NCI-H524 (cell line): ENCODE results near the gene BRD2.

ENCODE experiments used
- DNase-seq, 2 experiments: peaks; one replicate each; lab custom pipeline; 2025; lab: John Stamatoyannopoulos, UW

Gene BRD2

GRCh38 chr6:32993363-32993973 lies 25.1 kb downstream of the BRD2 start:
- no peak for DNase-seq

GRCh38 chr6:32995448-32995847 lies 27.1 kb downstream of the BRD2 start:
- no peak for DNase-seq

- peak; percentile 16 to 58 for DNase-seq
Measured at GRCh38 chr6:33000055-33000454, 31.7 kb downstream of the BRD2 start.

- DNase-seq, result no peak
Measured at GRCh38 chr6:33001685-33002084, 33.3 kb downstream of the BRD2 start.

- DNase-seq, result no peak
Measured at GRCh38 chr6:33004940-33005339, 36.5 kb downstream of the BRD2 start.

- no peak for DNase-seq
Measured at GRCh38 chr6:33007831-33008400, 39.5 kb downstream of the BRD2 start.

- DNase-seq, result peak; percentile 1 to 53
Measured at GRCh38 chr6:33008944-33009861, 40.8 kb downstream of the BRD2 start, which contains the start of gene HLA-DOA. Gene HLA-DOA (minus strand): TSS chr6:33009591.

GRCh38 chr6:33010356-33010755 lies 42.0 kb downstream of the BRD2 start:
- DNase-seq, result no peak

GRCh38 chr6:33013608-33014007 lies 45.2 kb downstream of the BRD2 start:
- no peak for DNase-seq

- DNase-seq, result peak; percentile 57 to 85
Measured at GRCh38 chr6:33014841-33015634, 46.6 kb downstream of the BRD2 start.

- no peak for DNase-seq
Measured at GRCh38 chr6:33015798-33016197, 47.4 kb downstream of the BRD2 start.

- DNase-seq, result no peak
Measured at GRCh38 chr6:33017018-33017417, 48.6 kb downstream of the BRD2 start.

- no peak for DNase-seq
Measured at GRCh38 chr6:33017694-33018353, 49.4 kb downstream of the BRD2 start.

- no peak for DNase-seq
Measured at GRCh38 chr6:33018418-33018817, 50.0 kb downstream of the BRD2 start.

- DNase-seq, result no peak
Measured at GRCh38 chr6:33018904-33019303, 50.5 kb downstream of the BRD2 start.

GRCh38 chr6:33019372-33019771 lies 51.0 kb downstream of the BRD2 start:
- no peak for DNase-seq

GRCh38 chr6:33021917-33022316 lies 53.5 kb downstream of the BRD2 start:
- no peak for DNase-seq

- DNase-seq, result no peak
Measured at GRCh38 chr6:33023536-33023935, 55.1 kb downstream of the BRD2 start.

GRCh38 chr6:33024521-33024920 lies 56.1 kb downstream of the BRD2 start:
- DNase-seq, result no peak

GRCh38 chr6:33028220-33028849 lies 59.9 kb downstream of the BRD2 start:
- DNase-seq, result no peak
